Progenitor cell of endocrine pancreas (in vitro differentiated cells): ENCODE results near the gene CCM2. TPM values are rescaled to one million over a fixed set of nuclear protein-coding genes. Genes with fewer than 3 reads are reported as not detected.

Experiments
- DNase-seq: peaks from one replicate; pipeline ENCODE4 v3.0.0; 2021; ENCODE audit warnings: low spot score; ENCODE audit not compliant: unreplicated experiment
- H3K27ac Mint-ChIP-seq: 2 replicates; pipeline ENCODE4 v1.8.0; 2021; ENCODE audit warnings: mild to moderate bottlenecking, moderate library complexity, mixed read lengths
- H3K27me3 Mint-ChIP-seq: 2 replicates; pipeline ENCODE4 v1.8.0; 2021; ENCODE audit warnings: mixed read lengths
- H3K36me3 Mint-ChIP-seq: 2 replicates; pipeline ENCODE4 v1.8.0; 2022; ENCODE audit warnings: mixed read lengths; ENCODE audit not compliant: insufficient read depth
- H3K4me1 Mint-ChIP-seq: 2 replicates; pipeline ENCODE4 v1.8.0; 2021; ENCODE audit warnings: low read depth, mixed read lengths
- H3K4me3 Mint-ChIP-seq: 2 replicates; pipeline ENCODE4 v1.8.0; 2021; ENCODE audit warnings: low read depth, mild to moderate bottlenecking, moderate library complexity, mixed read lengths
- H3K9me3 Mint-ChIP-seq: 2 replicates; pipeline ENCODE4 v1.8.0; 2021; ENCODE audit warnings: low read depth, mixed read lengths
- total RNA-seq: library from RNA; stranded (reverse); gene quantifications from 2 replicates; pipeline ENCODE4 v1.2.1, GENCODE V29; 2021
- TF ChIP-seq, protein P1 (sequence below): fragments of 200-600 bp; sonication (generic); IDR thresholded peaks from one replicate; pipeline ENCODE4 v1.5.0; 2021; ENCODE audit warnings: antibody characterized with exemption, mild to moderate bottlenecking; ENCODE audit not compliant: unreplicated experiment

Gene CCM2
- total RNA-seq, 1 donor from 2014 or later: 43.0 TPM

DNA sequence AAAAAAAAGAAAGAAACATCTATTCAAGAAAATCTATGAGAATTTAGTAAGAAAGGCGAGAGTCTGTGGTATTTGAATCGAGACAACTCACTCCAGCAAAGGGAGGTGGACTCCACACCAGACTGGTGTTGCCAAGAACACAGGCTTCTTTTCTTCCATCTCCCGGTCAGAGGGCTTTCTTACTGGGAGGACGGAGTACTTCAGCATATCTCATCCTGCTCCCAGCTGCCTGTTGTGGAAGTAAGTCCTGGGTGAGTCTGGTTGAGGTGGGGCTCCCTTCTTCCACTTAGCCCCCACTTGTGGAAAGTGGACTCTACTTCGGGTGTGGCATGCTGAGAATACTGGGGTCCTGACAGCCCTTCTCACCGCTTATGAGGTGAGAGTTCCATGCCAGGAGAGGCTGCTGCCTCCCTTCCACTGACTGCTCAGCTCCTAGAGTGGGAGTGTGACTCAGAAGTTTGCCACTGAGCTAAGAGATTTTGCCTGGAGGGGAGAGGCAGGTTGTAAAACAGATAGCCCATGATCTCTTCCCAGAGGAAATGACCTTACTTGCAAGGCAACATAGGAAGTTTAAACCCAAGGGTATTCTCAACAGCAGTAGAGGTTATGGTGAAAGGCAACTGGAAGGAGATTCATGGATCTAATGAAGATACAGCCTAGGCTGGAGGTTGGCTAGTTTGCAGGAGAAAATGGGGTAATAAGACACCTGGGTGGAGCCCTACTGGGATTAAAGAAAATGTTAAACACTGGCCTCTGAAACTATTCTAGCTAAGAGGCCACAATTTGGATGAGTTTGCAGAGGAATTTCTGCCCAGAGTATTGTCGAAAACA lies 92.3 kb downstream of the CCM2 start:
- H3K27me3 Mint-ChIP-seq: peaks cover 26% of the 10 kb centered on the region
- H3K27ac Mint-ChIP-seq: no peak overlapping the region
- TF ChIP-seq, protein P1, sequence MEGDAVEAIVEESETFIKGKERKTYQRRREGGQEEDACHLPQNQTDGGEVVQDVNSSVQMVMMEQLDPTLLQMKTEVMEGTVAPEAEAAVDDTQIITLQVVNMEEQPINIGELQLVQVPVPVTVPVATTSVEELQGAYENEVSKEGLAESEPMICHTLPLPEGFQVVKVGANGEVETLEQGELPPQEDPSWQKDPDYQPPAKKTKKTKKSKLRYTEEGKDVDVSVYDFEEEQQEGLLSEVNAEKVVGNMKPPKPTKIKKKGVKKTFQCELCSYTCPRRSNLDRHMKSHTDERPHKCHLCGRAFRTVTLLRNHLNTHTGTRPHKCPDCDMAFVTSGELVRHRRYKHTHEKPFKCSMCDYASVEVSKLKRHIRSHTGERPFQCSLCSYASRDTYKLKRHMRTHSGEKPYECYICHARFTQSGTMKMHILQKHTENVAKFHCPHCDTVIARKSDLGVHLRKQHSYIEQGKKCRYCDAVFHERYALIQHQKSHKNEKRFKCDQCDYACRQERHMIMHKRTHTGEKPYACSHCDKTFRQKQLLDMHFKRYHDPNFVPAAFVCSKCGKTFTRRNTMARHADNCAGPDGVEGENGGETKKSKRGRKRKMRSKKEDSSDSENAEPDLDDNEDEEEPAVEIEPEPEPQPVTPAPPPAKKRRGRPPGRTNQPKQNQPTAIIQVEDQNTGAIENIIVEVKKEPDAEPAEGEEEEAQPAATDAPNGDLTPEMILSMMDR: no peak
- H3K4me1 Mint-ChIP-seq: no peaks in the 10 kb centered on the region
- no peak overlapping the region for H3K4me3 Mint-ChIP-seq
- H3K36me3 Mint-ChIP-seq: no peaks in the 10 kb centered on the region
- DNase-seq: no peak
- no peaks in the 10 kb centered on the region for H3K9me3 Mint-ChIP-seq

DNA sequence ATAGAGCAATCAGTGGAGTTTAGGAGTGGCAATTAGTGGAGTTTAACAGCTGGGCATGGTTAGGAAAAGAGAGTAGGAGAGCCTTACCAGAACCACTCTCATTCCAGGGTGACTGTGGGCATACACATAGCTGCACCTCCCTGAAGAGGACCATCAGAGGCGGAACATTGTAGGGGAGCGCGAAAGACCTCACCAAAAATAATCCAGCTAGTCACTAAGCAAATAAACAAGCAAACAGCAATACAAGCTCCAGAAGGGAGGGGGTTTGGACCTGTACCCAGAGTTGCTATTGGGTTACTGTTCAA lies 92.9 kb downstream of the CCM2 start:
- Mint-ChIP-seq H3K36me3 (no peaks in the 10 kb centered on the region), H3K4me3 (no peak overlapping the region), H3K4me1 (no peaks in the 10 kb centered on the region), H3K9me3 (no peaks in the 10 kb centered on the region), H3K27me3 (peaks cover 26% of the 10 kb centered on the region), H3K27ac (no peak overlapping the region)
- TF ChIP-seq, protein P1: no peak
- DNase-seq: no peak

DNA sequence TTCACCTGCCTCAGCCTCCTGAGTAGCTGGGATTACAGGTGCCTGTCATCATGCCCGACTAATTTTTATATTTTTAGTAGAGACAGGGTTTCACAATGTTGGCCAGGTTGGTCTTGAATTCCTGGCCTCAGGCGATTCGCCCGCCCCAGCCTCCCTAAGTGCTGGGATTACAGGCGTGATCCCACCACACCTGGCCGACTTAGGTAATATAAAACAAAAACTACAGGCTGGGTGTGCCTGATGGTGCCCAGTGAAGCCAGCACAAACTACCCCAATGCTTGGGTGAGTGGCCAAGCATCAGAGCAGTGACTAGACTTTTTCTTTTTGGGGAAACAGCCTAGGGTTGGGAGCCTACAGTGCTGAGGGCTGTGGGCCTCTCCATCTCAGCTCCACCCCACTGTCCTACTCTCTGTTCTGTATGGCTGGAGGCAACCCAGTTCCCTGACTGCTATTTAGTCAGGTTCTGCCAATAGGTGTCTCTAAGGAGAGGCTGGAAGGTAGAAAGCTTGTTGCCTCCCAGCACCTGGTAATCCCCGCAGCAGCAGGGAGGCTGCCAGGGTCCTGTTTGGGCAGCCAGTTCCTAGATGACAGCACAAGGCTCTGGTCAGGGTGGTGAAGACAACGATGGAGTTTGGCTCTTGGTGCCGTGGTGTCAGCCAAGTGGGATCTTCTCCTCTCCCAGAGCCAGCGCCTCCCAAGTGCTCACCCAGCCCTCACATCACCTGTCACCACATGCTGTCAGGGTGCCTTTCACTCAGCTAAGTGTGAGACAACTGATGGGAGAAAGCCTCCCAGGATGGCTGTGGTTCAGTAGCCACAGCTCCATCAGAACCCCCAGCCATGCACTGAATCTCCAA lies 99.2 kb downstream of the CCM2 start:
- no peak for DNase-seq
- no peak overlapping the region for H3K27ac Mint-ChIP-seq
- TF ChIP-seq, protein P1: no peak
- H3K27me3 Mint-ChIP-seq: no peaks in the 10 kb centered on the region
- H3K4me3 Mint-ChIP-seq: no peak overlapping the region
- H3K36me3 Mint-ChIP-seq: peaks cover 1% of the 10 kb centered on the region
- no peaks in the 10 kb centered on the region for H3K9me3 Mint-ChIP-seq
- H3K4me1 Mint-ChIP-seq: no peaks in the 10 kb centered on the region

DNA sequence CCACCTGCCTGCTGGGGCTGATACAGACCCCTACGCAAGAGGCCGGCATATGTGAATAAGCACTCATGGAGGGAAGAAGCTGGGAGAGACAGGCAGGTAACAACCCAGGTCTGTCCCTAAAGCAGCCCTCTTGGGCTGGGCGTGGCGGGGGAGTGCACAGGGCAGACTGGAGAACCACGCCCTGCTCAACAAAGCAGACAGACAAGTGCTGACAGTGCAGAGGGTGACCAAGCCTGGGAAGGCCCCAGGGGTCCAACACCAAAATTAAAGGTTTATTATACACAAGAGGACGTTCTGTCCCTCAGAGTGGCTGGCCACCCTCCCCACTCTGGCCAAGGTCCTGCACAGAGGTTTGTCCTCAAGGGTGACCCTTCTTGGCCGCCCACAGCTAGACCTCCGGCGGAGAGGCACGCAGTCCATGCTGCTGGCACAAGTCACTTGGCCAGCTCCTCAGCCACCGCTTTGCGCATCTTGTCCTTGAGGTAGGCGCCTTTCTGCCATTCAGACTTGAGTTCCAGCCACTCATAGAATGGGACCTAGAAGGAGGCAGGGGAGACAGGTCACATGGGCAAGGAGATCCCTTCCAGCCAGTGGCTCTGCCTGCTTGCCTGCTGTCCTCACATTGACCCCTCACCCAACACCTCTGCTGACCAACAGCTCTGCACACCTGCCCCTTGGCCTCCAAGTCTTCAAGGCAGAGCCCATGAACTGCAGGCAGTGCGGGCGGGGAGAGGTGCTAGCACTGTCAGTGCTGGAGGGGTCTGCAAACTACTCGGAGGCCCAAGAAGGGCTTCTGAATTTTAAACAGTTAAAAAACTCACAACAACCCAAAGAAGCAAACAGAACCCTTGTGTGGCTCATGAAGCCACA lies 100.1 kb downstream of the CCM2 start:
- Mint-ChIP-seq H3K4me1 (no peaks in the 10 kb centered on the region), H3K27ac (no peak overlapping the region), H3K4me3 (no peak overlapping the region), H3K9me3 (no peaks in the 10 kb centered on the region), H3K36me3 (peaks cover 1% of the 10 kb centered on the region), H3K27me3 (no peaks in the 10 kb centered on the region)
- no peak for DNase-seq
- TF ChIP-seq, protein P1: no peak
